Tibial artery (tissue), 4 donors: ENCODE results near the gene TBC1D12.

ENCODE experiments used
- DNase-seq, 2 donors: peaks; one replicate each; pipeline ENCODE4 v3.0.0-alpha.2; 2019
- H3K27ac ChIP-seq, 2 donors: fragments of 200-600 bp; sonication (generic) in 1 of 2; 1 replicate in 1 of 2; 2 replicates in 1 of 2; pipeline ENCODE4 v1.5.1; 2018 to 2019; ENCODE audit warnings: mild to moderate bottlenecking in 1 of 2
- H3K27me3 ChIP-seq, 2 donors: fragments of 200-600 bp; sonication (generic) in 1 of 2; one replicate each; pipeline versions ENCODE4 v1.5.1 to v1.6.0; 2016 to 2019
- H3K36me3 ChIP-seq, 3 donors: fragments of 200-600 bp; sonication (generic) in 2 of 3; one replicate each; pipeline ENCODE4 v1.5.1; 2016 to 2019; ENCODE audit warnings: mild to moderate bottlenecking in 2 of 3
- H3K4me1 ChIP-seq, 4 donors: fragments of 200-600 bp; sonication (generic) in 2 of 4; 1 replicate in 3 of 4; 2 replicates in 1 of 4; pipeline ENCODE4 v1.5.1; 2016 to 2019
- H3K4me3 ChIP-seq, 2 donors: fragments of 200-600 bp; sonication (generic) in 1 of 2; 1 replicate in 1 of 2; 2 replicates in 1 of 2; pipeline ENCODE4 v1.5.1; 2018 to 2019; ENCODE audit warnings: mild to moderate bottlenecking in 2 of 2
- H3K9me3 ChIP-seq, 3 donors: fragments of 200-600 bp; sonication (generic) in 1 of 3; one replicate each; pipeline ENCODE4 v1.5.1; 2016 to 2019
- CTCF ChIP-seq, 2 experiments: fragments of 200-600 bp in 1 of 2; fragments of 450-650 bp in 1 of 2; IDR thresholded peaks; one replicate each; pipeline ENCODE4 v1.5.1; 2017 to 2019; ENCODE audit warnings: antibody characterized with exemption in 2 of 2, mild to moderate bottlenecking in 1 of 2, moderate library complexity in 1 of 2
- intact Hi-C: fragments of 100-400 bp; cut with DNase I; formaldehyde crosslinking; loops from one replicate; pipeline ENCODE4 v1.15.0; 2023; ENCODE audit warnings: low total_unique reads

Gene TBC1D12

GRCh38 chr10:94416896-94417295 lies 14.6 kb downstream of the TBC1D12 start:
- Histone ChIP-seq H3K27ac (no peak overlapping the region), H3K4me1 (peaks cover 0 to 20% (median 11%) of the 10 kb centered on the region in 4 donors)
- no peak for DNase-seq

GRCh38 chr10:94417321-94417720 lies 15.0 kb downstream of the TBC1D12 start:
- intact Hi-C loops: no loop called here
- no peak overlapping the region for H3K4me3 ChIP-seq
- H3K27me3 ChIP-seq: no peaks in the 10 kb centered on the region
- no peak for DNase-seq
- TF ChIP-seq CTCF (IDR thresholded peaks at IDR 0.05): no peak
- H3K36me3 ChIP-seq: no peaks in the 10 kb centered on the region
- peaks cover 0 to 15% (median 10%) of the 10 kb centered on the region in 4 donors for H3K4me1 ChIP-seq
- no peak overlapping the region for H3K27ac ChIP-seq
- H3K9me3 ChIP-seq: no peaks in the 10 kb centered on the region

More at GRCh38 chr10:94416896-94417295, 14.6 kb downstream of the TBC1D12 start:
- no peaks in the 10 kb centered on the region for H3K27me3 ChIP-seq
- no peak for TF ChIP-seq CTCF (IDR thresholded peaks at IDR 0.05)
- no peaks in the 10 kb centered on the region for H3K36me3 ChIP-seq
- H3K4me3 ChIP-seq: no peak overlapping the region
- intact Hi-C loops: no loop called here
- no peaks in the 10 kb centered on the region for H3K9me3 ChIP-seq

DNA sequence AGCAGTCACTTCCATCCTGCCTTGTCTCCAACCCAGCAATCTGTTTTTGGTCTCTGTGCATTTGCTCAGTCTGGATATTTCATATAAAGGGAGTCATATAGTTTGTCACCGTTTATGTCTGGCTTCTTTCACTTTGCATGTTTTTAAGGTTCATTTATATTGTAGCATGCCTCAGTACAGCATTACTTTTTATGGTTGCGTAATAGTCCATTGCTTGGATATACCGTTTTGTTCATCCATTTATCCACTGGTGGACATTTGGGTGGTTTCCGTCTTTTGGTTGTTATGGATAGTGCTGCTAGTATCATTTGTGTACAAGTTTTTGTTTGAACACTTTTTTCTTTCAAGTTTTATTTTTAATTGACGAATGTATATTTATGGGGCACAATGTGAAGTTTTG lies 18.2 kb downstream of the TBC1D12 start:
- H3K27me3 ChIP-seq: no peaks in the 10 kb centered on the region
- TF ChIP-seq CTCF (IDR thresholded peaks at IDR 0.05): no peak

GRCh38 chr10:94420998-94421528 lies 18.7 kb downstream of the TBC1D12 start:
- no peak for TF ChIP-seq CTCF (IDR thresholded peaks at IDR 0.05)
- peaks cover 0 to 12% (median 0%) of the 10 kb centered on the region in 4 donors for H3K4me1 ChIP-seq
- H3K27ac ChIP-seq: no peak overlapping the region
- intact Hi-C loops: no loop called here
- no peaks in the 10 kb centered on the region for H3K36me3 ChIP-seq
- H3K4me3 ChIP-seq: no peak overlapping the region
- peaks cover 0 to 7% (median 5%) of the 10 kb centered on the region in 3 donors for H3K9me3 ChIP-seq
- DNase-seq: no peak
- no peaks in the 10 kb centered on the region for H3K27me3 ChIP-seq

More for the DNA sequence above, 18.2 kb downstream of the TBC1D12 start:
- H3K36me3 ChIP-seq: no peaks in the 10 kb centered on the region
- peaks cover 0 to 5% (median 2%) of the 10 kb centered on the region in 3 donors for H3K9me3 ChIP-seq
- peaks cover 0 to 12% (median 0%) of the 10 kb centered on the region in 4 donors for H3K4me1 ChIP-seq
- no peak overlapping the region for H3K27ac ChIP-seq
- DNase-seq: no peak
- no peak overlapping the region for H3K4me3 ChIP-seq
- intact Hi-C loops: no loop called here

GRCh38 chr10:94423627-94424026 lies 21.3 kb downstream of the TBC1D12 start:
- no peak overlapping the region for H3K4me3 ChIP-seq
- no peak overlapping the region for H3K27ac ChIP-seq
- no peaks in the 10 kb centered on the region for H3K27me3 ChIP-seq
- peaks cover 0 to 7% (median 5%) of the 10 kb centered on the region in 3 donors for H3K9me3 ChIP-seq
- peaks cover 0 to 28% (median 5%) of the 10 kb centered on the region in 4 donors for H3K4me1 ChIP-seq
- H3K36me3 ChIP-seq: no peaks in the 10 kb centered on the region
- intact Hi-C loops: no loop called here
- no peak for TF ChIP-seq CTCF (IDR thresholded peaks at IDR 0.05)
- no peak for DNase-seq
